ENCODE data around the gene MOB3A. TPM values are rescaled to one million over a fixed set of nuclear protein-coding genes. Genes with fewer than 3 reads are reported as not detected.

MOB3A gene
- total RNA-seq, 1 donor from 2014 or later: 18.7 TPM

DNA sequence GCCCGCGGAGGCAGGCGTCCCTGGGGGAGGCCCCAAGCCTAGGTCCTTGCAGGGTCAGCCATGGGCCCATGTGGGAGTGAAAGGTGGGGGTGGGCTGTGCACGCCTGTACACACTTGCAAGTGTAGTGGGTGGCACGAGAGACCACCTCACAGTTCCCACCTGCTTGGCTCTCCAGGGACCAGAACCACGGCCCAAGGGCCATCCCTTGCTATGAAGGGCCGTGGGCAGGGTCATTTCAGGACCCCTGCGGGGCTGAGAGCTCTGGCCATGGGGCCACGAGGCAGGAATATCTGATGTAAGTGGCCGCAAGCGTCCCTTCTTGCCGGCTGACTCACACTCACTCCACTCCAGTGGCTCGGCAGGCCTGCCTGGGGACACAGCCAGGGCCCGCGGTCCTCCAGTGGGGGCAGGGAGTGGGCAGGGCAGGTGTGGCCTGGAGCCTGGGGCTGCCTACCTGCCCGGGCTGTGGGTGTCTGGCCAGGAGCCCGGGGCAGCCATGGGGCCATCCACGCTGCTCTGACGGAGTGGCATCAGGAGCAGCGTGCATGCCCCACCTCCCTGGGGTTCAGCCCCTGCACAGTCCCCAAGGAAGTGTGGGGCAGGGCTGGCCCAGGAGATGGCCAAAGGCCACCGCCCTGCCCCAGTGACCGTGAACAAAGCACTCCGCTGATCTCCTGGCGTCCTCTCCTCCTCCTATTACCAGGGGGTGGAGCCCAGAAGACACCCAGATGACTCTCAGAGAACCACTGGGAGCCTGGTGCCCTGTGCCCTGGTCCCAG lies 36.5 kb downstream of the MOB3A start:
- no peak for DNase-seq (ENCODE audit: low read depth, low spot score)

DNA sequence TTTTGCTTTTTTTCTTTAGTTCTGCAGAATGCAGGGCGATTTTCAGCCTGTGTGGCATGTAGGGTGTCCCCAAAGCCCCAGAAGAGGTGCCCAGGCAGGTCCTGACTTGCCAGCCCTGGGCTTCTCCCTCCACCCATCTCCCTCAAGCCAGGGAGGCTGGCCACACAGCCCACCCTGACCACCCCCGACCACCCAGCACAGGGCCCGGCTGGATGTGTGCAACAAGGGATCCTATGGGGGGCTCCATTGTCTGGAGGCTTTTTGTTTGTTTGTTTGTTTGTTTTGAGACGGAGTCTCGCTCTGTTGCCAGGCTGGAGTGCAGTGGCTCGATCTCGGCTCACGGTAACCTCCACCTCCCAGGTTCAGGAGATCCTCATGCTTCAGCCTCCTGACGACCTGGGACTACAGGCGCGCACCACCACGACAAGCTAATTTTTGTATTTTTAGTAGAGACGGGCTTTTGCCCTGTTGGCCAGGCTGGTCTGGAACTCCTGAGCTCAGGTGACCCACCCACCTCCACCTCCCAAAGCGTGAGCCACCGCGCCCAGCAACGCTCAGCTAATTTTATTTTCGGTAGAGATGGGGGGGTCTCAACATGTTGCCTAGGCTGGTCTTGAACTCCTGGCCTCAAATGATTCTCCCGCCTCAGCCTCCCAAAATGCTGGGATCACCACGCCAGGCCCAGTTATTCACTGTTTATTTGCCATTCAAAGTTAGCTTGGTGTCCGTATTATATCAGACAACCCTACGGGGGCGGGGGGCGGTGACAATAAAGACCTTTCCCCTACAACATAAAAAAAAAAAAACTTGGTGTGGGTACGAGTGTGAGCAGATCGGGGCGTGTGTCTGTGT lies 37.3 kb downstream of the MOB3A start:
- no peak for DNase-seq (ENCODE audit: low read depth, low spot score)

DNA sequence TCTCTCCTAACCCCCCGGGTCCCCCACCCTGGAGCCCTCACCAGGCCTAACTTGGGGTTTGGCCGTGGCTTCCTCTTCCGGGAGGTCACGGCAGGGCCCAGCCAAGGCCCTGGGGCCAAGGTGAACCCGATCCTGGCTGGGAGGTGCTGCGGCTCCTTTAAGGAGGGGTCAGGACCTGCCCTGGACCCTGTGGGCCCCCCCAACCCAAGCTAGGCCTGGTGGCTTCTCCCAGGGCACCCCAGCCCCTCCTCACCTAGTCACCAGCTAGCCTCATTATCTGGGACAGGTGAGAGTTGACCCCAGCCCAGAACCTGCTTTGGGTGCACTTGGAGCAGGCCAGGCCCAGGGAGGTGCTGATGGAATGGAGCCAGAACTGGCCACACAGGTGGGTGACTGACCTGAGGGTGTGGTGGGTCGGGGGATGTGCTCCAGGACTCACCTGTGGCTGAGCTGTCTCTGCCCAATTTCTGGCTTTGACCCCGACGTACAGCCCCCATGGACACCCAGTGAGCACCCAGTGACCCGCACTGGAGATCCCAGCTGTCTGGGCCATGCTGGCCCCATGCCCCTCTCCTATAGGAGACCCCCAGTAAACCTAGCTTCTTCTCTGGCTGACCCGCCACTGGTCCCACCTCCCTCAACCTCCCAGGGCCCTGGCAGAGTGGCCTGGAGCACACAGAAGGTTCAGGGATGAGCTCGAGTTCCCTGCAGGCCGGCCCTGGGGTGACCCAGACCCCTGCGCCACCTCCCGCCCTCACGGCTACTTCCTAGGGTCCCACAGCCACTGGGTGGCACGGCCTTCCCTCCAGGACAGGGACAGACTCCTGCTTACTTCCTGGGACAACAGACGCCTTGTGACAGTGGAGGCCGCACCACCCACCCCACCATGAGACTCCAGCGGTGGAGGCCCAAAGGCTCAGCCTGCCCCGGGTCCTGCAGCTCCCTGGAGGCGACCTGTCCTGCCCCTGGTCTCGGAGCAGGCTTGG lies 38.3 kb downstream of the MOB3A start:
- DNase-seq (ENCODE audit: low read depth, low spot score): no peak

DNA sequence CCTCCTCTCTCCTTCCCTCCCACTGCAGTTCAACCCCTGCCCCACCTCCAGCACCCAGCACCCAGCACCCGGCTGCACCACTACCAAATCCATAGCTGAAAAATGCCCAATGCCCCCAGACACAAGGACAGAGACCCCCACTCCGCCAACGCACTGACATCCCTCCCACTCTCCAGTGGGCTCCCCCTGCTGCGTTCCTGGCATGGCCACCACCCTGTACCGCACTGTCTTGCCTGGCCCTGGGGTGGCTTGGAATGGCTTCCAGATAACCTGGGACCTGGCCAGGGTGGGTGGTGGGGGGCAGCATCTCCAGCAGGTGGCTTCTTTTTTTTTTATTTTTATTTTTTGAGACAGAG lies 39.3 kb downstream of the MOB3A start:
- no peak for DNase-seq (ENCODE audit: low read depth, low spot score)

DNA sequence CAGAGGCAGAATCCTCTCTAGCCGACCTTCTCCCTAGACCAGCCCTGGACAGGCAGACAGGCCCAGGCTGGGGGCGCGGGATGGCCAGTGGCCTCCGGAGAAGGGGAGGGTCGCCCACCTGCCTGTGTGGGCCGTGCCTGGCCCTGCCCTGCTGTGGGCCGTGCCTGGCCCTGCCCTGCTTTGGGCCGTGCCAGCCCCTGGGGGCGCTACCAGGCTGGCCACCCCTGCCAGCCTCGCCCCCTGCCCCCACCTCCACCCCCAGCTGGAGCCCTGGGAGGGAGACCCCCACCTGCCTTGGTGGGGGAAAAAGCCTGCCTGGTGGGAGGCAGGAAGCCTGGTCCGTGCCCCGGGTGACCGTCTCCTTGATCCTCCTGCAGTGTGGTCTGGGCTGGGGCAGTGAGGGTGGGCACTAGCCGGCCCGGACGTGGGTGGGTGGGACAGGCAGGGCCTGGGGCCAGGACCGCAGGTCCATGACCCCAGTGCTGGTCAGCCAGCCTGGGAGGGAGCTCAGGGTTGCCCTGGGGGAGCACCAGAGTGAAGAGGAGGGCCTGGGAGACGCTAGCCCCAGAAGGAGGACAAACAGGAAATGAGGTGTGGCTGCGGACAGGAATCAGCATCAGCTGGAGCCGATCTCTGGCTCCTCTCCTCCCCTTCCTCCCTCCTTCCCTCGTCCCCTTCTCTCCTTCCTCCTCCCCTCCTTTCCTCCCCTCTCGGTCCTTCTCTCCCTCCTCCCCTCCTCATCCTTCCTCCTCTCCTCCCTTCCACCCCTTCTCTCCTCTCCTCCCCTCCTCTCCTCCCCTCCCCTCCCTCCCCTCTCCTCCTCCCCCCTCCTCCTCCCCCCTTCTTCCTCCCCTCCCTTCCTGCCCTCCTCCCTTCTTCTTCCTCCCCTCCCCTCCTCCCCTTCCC lies 39.9 kb downstream of the MOB3A start:
- DNase-seq (ENCODE audit: low read depth, low spot score): no peak

DNA sequence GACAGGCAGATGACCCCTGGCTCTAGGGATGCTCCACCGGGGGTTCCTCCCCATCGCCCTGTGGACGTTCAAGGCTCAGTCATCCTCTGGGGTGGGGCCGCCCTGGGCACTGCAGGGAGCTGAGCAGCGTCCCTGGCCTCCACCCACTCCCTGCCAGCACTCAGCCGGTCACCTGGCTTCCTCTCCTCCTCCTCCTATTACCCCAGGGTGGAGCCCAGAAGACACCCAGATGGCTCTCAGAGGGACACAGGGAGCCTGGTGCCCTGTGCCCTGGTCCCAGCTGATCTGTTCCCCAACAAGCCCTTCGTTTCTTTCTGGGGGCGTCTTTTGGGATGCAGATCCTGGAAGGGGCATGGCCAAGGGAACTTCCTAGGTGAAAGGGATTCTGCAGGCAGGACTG lies 41.4 kb downstream of the MOB3A start:
- no peak for DNase-seq (ENCODE audit: low read depth, low spot score)

DNA sequence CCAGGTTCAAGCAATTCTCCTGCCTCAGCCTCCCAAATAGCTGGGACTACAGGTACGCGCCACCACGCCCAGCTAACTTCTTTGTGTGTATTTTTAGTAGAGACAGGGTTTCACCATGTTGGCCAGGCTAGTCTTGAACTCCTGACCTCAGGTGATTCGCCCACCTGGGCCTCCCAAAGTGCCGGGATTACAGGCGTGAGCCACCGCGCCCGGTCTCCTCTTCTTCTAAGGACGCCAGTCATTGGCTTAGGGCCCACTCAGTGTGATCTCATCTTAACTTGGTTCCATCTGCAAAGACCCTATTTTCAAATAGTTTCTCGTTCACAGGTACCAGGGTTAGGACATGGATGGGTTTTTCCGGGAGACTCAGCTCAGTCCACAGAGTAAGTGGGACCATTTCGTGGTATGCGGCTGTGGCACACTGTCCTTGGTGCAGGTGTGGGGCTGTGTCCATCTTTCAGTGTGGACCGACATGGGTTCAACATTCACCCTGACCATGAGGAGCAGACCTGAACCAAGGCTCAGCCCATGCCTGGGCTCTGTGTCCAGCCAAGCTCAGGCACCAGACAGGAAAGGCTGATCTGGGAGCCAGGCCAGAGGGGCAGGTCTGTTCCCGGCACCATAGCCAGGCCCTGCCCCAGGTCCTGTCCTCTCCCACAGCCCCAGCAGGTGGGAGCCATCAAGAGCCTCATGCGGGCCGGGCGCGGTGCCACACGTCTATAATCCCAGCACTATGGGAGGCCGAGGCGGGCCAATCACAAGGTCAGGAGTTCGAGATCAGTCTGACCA lies 42.3 kb downstream of the MOB3A start:
- no peak for DNase-seq (ENCODE audit: low read depth, low spot score)

DNA sequence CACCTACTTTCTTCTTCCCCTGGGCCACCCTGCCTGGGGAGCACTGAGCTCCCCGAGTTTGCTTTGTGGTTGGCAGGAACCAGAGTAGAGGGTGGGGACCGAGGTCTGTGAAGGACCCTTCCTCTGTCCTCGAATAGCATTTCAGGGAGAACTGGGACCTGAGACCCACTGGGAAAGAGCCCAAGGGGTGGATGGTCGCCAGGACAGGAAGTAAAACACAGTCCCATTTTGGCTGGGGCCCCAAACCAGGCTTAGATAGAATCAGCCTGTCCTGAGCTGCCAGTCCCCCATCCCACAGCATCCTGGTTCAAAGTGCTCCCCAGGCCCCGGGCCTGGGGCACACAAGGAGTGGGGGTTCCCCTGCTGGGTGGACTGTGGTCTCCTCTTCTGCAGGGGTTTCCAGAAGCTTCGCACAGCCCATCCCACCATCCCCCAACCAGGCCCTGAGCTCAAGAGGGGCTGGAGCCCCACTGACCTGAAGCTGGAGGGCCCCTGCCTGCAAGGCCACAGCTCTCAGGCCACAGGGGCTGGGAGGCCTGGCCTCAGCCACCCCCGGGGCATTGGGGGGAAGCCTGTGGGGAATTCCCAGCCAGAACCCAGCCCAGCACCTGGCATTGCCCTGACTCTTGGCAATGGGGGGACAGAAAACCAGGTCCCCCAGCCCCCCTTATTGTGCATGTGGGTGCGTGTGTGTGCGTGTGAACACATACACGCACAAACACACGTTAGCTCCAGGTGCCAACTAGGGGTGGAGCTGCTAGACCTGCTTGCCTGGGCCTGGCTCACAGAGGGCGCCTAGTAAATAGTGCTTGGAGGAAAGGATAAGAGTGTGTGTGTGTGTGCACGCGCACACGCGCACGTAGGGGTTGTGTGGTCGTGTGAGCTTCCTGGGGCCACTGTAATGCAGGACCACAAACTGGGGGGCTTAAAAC lies 44.1 kb downstream of the MOB3A start:
- DNase-seq (ENCODE audit: low read depth, low spot score): no peak

DNA sequence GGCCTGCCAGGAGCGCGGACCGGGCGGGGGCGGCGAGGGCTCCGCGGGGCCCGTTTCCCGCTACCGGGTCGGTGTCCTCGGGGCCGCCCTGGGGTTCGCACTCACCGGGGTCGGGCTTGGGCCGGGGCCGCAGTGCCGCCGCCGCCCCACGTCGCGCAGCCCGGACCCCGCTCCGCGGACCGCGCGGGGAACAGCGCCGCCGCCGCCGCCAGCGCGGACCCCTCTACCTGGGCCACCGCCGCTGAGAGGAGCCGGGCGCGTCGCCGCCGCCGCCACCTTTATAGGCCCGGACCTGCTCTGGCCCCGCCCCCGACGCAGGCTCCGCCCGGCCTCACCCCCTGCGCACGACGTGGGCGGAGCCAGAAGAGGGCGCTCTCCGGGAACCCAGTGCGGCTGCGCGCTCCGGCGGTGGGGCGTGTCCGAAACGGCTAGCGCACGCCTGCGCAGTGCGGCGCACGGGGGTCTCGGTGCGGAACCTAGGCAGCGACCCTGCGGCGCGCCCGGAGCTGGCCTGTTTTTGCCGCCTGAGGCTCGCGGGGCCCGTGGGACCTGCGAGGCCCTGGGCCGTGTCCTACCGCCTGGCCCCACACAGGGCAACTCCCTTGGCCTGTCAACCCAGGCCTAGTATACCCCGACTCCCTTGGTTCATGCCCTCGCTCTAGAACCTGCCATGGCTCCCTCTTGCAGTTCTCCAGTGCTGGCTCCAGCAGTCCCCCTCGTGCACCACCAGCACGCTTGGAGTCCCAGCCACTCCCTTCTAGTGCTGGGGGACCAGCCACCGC lies 44.9 kb downstream of the MOB3A start, which contains the start of gene MKNK2:
TSS of gene MKNK2 (minus strand) at position 254 of the 782 bp plus-strand sequence. CDS start 393 bp downstream, outside the sequence.
- DNase-seq (ENCODE audit: low read depth, low spot score): no peak

DNA sequence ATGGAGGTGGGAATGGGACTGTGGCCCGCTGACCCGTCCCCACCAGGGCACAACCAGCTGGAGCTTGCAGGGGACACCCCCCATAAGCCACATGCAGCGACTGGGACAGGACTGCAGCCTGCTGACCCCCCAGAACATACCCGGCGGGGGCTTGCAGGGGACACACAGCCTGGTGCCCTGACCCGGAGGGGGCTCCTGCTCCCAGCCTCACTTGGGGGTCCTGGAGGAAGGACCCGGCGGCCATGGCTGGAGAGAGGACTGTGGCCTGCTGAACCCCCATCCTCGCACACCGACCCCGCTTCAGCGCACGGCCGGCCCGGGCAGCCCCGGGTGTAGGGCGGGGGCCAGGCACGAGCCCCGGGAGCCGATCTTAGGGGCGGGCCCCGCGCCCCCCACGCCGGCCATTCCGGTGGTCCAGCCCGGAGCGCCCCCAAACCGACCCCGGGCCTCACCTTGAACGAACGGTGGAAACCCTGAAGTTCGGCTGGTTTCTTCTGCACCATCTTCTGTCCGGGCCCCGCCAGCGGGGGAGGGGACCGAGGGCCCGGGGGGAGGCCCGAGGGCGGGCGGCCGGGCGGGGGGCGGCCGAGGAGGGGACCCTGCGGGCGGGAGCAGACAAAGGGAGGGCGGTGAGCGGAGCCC lies 45.7 kb downstream of the MOB3A start:
- no peak for DNase-seq (ENCODE audit: low read depth, low spot score)

DNA sequence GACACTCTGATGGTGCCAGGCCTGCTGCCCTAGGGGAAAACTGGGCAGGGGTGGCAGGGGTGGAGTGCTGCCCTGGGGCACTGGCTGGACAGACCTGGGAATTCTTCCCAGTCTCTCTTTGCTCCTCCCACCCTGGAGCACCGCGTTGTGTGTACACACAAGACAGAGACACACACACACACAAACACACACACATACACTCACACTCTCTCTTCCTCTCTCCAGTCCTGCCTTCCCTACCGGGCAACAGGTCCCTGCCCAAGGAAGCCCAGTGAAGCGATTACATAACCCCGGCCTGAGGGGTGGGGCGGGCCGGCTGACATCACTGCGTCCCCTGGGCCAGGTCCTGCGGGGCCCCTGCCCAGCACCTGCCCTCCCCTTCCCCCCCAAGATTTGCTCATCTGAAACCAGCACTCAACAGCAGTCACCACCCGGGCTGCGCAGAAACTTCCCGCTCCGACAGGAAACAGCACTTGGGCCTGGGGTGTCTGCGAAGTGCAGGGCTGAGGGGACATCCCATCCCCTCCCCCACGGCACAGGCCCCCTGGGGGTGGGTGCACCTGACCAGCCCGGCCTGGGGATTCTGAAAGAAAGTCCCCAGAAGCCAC lies 46.3 kb downstream of the MOB3A start:
- no peak for DNase-seq (ENCODE audit: low read depth, low spot score)

DNA sequence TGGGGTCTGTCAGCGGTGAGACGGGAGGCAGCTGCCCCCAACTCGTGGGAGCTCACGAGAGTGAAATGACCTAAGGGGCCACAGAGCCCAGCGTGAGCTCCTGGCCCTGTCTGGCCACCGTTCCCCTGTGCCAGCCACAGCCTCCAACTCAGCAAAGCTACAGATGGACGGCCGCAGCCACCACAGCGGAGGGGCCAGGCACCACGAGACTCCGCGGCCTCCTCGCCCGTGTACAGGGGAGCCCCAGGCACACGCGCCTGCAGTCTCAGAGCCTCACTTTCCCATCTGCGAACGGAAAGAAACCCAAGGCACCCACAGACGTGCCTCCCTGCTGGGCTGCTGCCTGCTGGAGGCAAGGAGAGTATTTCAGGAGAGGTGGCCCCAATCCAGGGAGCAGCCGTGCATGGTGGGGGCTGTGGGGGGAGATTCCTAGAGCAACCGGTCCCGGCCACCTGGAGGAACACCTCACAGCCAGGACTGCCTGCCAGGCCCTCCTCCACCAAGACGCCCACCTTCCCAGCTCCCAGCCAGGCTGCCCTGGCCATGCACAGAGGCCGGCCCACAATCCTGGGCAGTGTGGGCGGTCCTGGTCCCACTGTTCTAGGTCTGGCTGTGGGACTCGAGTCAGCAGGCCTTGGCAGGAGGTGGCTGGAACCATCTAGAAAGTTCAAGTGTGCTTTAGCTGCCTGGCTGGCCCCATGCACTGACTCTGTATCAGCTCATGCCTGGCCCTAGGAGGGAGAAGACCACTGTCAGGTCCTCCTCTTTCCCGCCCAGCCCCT lies 47.0 kb downstream of the MOB3A start:
- DNase-seq (ENCODE audit: low read depth, low spot score): no peak

DNA sequence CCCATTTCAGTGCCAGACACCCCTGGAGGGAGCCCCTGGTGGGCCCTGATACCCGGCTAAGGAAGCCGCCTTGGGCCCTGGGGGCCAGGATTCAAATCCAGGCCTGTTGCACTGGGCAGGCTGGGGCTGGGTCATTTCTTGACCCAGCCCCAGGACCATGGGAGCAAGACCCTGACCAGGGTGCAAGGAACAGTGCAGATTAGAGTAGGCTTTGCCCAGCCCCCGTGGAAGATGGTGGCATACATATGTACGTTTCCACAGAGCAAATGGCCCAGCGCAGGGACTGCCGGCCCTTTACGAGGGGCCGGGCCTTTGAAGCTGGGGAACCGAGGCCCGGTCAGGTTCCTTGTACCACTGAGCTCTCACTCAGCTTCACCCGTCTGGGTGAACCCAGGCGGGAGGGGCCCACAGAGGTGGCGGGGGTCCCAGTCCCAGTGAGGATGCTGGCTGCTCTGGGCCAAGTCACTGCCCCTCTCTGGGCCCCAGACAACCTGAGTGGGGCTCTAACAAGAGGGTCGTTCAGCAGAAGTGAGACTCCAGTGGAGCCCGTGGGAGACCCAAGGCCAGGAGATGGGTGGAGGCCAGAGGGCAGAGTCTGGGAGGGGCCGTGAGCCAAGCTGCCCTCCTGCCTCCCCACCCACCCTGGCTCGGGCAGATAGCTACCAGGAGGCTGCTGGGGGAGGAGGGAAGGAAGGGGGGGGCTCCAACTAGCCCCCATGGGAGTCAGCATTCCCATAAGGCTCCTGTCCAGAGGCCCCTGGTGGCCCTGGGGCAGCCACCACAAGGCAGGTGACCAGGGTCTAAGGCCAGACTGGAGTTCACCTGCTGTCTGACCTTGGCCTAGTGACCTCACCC lies 47.8 kb downstream of the MOB3A start:
- DNase-seq (ENCODE audit: low read depth, low spot score): no peak

DNA sequence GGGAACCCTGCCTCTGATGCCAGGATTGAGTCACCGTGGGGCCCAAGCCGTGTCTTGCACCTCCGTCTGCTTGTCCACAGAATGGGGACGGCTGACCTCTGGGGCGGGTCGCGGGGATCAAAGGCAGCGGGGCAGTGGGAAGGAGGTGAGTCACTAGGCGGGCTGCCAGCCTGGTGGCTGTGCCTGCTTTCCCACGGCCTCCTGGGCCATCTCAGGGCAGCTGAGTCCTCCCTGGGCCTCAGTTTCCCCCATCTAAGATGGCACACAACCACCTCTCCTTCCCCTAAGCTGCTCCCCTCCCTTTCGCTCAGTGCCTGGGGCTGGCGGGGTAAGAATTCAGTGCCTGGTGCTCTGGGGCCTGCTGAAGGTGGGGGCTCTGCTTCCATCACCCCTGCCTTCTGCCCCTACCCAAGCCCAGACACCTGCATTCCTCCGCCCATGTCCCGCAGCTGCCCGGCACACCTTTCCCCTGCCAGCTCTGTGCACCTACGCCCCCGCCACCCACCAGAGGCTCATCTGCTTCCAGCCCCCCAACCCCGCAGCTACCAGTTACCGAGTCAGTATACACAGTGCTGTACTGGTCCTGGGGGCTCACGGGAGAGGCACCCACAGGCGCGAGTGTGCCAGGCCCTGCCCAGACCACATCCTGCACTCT lies 48.5 kb downstream of the MOB3A start:
- DNase-seq (ENCODE audit: low read depth, low spot score): no peak

DNA sequence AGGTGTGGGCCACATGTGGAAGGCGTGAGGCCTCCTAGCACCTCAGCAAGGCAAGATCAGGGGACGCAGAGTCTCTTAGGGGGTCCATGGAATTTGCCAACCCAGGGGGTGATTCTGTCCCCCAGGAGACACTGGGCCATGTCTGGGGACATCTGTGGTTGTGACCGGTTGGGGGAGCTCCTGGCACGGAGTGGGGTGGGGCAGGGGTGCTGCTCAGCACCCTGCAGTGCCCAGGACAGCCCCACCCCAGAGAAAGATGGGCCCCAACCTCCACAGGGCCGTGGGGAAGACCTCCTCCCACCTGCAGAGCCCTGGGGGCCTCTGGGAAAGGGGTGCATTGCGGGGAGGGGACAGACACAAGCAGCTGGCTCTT lies 49.1 kb downstream of the MOB3A start:
- DNase-seq (ENCODE audit: low read depth, low spot score): no peak

All from pulmonary artery endothelial cell (primary cell).